ENCODE results near the gene CARM1.
A peak's percentile ranks its signal among the peaks of the same experiment; 100 is the strongest.

The CARM1 gene

GRCh38 chr19:10911579-10912363, 40.4 kb downstream of the CARM1 start:
- no peak for DNase-seq

DNA sequence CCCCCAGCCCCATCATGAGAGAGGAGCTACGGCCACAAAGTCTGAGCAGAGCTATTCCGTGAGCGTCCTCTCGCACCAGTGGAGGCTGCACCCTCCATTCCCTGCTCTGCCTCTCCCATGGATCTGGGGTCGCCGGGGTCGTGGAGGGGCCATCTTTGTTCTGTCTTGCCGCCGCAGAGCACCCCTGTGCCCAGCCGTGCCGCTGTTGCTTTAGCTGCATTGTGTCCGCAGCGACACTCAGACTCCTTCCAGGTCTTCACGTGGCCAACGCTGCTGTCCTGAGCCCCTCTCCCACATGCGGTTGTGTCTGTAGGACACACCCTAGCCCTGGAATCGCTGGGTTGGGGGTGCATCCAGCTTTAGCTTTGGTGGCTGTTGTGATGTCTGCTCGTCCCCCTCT, 41.3 kb downstream of the CARM1 start:
- no peak for DNase-seq

DNA sequence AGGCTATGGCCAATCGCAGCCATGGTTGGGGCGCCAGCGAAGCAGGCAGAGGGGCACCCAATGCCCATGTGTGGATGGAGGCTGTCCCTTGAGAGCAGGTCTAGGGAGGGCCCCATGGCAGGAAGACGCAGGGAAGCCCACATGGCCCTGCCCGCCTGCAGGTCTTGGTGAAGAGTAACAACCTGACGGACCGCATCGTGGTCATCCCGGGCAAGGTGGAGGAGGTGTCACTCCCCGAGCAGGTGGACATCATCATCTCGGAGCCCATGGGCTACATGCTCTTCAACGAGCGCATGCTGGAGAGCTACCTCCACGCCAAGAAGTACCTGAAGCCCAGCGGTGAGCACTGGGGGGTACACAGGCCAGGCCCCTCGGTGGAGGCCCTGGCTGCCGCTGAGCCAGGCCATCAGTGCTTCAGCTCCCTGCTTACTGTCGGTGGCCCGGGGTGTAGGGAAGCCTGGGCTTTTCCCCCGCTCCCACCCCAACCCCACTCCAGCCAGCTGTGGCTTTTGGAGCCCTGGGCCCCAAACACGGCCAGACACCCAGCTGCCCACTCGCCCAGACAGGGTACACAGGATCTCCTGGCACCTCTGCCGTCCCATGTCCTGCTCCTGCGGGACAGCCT, 42.5 kb downstream of the CARM1 start:
- DNase-seq = no peak

DNA sequence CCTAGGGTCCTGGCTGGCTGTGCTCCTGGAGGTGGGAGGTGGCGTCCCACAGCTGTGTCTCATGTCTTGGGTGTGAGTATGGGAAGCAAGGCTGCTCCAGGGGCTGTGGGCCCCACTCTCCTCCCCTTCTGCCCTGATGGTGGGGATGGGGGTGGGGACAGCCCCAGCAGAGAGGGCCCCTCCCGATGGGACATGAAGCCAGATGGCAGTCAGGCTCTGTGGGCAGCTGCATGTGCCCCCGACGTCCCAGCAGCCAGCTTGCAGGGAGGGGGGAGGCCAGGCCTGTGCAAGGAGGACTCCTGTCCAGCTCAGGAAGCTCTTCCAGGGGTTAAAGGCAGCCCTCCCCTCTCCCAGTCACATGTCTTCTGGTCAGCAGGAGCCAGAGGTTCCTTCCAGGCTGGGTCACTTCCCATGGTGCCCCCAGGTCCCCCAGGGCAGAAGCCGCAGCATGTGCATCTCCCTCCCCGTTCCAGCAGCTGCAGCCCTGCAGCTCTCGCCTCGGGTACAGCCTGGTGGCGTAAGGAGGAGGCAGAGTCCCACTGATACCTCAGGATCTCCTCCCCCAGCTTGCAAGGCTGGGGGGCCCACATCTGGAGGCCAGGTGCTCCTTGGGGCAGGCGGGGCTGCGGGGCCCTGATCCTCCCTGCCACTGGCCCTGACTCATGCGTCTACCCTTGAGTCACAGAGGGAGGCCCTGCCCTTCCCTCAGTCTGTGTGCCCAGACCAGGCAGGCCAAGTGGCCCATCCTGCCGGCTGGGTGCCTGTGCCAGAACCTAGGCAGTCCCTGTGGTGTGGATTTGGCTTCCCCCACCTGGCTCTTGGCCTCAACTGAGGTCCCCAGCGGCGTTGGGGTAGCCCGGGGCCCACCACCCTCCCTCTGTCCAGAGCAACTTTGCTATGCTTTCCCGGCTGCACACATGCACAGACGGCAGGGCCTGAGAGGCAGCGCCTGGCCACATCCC, 44.1 kb downstream of the CARM1 start:
- no peak for DNase-seq

DNA sequence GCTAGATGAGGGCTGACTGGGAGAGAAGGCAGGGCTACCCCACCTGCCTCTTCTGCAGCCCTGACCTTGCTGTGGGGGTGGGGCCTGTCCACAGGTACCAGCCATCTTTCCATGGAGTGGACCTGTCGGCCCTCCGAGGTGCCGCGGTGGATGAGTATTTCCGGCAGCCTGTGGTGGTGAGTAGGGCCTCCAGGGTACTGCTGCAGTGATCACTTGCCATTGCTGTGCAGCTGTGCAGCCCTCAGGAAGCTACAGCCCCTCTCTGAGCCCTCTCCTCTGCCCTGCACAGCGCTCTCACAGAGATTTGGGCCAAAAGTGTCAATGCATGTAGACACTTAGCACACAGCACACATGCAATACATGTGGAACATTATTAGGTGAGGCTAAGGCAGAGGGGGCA, 45.2 kb downstream of the CARM1 start:
- DNase-seq = no peak

- DNase-seq = no peak
These were observed 47.0 kb downstream of the CARM1 start for GRCh38 chr19:10918359-10918758.

GRCh38 chr19:10919352-10920287, 48.3 kb downstream of the CARM1 start:
- no peak for DNase-seq

- DNase-seq = no peak
These were observed 48.9 kb downstream of the CARM1 start for GRCh38 chr19:10920288-10920655.

- DNase-seq = no peak
These were observed 49.4 kb downstream of the CARM1 start for GRCh38 chr19:10920781-10921180.

DNA sequence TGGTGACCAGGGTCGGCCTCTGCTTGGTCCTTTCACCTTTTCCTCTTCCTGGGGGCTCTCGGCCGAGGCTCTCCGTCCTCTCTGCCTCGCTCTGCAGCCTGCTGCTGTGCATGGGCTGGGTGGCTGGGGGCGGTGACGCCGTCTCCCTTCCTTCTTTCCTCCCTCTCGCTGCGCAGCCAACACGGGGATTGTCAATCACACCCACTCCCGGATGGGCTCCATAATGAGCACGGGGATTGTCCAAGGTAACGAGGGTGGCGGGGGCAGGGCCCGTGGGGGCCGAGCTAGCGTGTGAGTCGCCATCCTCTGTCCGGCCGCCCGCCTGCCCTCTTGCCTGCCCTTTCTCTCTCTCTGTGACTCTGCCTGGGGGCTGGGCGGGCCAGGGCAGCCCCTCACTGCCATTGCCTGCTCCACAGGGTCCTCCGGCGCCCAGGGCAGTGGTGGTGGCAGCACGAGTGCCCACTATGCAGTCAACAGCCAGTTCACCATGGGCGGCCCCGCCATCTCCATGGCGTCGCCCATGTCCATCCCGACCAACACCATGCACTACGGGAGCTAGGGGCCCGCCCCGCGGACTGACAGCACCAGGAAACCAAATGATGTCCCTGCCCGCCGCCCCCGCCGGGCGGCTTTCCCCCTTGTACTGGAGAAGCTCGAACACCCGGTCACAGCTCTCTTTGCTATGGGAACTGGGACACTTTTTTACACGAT, 50.0 kb downstream of the CARM1 start:
- DNase-seq = no peak

DNA sequence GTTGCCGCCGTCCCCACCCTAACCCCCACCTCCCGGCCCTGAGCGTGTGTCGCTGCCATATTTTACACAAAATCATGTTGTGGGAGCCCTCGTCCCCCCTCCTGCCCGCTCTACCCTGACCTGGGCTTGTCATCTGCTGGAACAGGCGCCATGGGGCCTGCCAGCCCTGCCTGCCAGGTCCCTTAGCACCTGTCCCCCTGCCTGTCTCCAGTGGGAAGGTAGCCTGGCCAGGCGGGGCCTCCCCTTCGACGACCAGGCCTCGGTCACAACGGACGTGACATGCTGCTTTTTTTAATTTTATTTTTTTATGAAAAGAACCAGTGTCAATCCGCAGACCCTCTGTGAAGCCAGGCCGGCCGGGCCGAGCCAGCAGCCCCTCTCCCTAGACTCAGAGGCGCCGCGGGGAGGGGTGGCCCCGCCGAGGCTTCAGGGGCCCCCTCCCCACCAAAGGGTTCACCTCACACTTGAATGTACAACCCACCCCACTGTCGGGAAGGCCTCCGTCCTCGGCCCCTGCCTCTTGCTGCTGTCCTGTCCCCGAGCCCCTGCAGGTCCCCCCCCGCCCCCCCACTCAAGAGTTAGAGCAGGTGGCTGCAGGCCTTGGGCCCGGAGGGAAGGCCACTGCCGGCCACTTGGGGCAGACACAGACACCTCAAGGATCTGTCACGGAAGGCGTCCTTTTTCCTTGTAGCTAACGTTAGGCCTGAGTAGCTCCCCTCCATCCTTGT, 50.7 kb downstream of the CARM1 start:
- no peak for DNase-seq

DNA sequence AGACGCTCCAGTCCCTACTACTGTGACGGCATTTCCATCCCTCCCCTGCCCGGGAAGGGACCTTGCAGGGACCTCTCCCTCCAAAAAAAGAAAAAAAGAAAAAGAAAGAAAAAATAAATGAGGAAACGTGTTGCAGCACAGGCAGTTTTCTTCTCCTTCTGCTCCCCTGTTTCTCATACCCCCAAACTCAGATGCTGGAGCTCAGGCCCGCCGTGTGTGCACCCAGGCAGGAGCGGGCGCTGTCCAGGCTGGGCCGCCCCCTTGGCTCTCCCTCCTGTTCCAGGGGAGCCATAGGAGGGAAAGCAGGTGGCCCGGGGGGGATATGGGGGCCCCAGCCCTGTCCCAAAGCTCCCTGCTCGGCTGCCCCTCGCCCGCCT, 51.3 kb downstream of the CARM1 start:
- no peak for DNase-seq

GRCh38 chr19:10923260-10924112, 52.1 kb downstream of the CARM1 start:
- DNase-seq = no peak

- no peak for DNase-seq
These were observed 53.2 kb downstream of the CARM1 start for GRCh38 chr19:10924597-10924996.

DNA sequence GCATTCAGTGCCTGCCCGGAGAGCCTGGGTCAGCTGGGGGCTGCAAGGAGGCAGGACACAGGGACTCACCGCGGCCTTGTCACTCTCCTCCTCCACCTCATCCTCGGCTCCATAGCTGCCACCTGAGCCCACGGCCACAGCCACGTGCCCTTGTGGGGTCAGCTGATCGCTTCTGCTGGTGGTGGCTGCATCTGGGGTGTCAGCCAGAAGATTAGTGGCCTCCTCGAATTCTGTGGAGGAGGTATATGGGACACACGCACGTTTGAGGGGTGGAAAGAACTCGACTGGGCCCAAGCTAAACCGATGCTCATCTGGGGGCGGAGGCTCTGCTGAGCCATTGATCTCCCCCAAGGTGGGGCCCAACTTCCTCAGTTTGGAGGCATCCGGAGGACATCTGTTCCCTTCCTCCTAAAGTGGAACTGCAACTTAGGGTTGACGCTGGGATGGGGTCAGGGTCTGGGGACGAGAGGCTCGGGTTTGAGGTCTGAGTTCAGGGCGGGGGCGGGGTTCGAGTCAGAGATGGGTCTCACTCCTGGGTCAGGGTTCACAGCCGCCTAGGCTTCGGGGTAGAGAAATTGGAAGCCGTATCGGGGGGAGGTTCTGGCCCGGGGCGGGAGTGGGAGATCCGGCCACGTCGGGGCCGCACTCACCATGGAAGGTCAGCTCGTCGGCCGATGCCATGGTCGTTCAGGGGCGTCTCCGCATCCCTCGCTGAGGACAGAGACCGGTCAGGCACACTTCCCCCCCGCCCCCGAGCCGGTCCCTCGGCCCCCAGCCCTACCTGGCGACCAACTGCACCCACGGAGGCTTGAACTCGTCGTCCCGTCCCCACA, 56.6 kb downstream of the CARM1 start:
- no peak for DNase-seq

- DNase-seq = peak; percentile 98
These were observed 57.4 kb downstream of the CARM1 start, which contains the start of the genes TIMM29 and YIPF2 for GRCh38 chr19:10928563-10929401. TIMM29 (plus strand) TSS chr19:10928811; CDS start chr19:10928823, 12 bp downstream. YIPF2 (minus strand) TSS chr19:10928639; CDS start chr19:10928410, 229 bp downstream.

DNA sequence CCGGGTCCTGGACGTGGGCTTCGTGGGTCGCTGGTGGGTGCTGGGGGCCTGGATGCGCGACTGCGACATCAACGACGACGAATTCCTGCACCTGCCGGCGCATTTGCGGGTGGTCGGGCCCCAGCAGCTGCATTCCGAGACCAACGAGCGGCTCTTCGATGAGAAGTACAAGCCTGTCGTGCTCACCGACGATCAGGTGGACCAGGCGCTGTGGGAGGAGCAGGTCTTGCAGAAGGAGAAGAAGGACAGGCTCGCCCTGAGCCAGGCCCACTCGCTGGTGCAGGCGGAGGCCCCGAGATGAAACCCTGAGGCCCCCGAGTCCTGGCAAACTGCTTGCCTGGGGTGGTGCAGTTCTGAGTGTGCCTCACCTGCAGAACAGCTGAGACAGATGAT, 58.0 kb downstream of the CARM1 start:
- no peak for DNase-seq

Measured in DMS79 treated with DMSO at 0.1 percent for 48 hours (cell line).